Left colon (tissue), 2 donors: ENCODE results near the gene CDHR5. TPM values are rescaled to one million over a fixed set of nuclear protein-coding genes. Genes with fewer than 3 reads are reported as not detected.

ENCODE experiments used
- ATAC-seq: fragments of 200-7000 bp; cut with Tn5 transposase; one replicate; pipeline ENCODE4 v1.9.1; 2020; ENCODE audit warnings: mild to moderate bottlenecking, moderate library complexity
- DNase-seq, 2 donors: peaks; one replicate each; pipeline ENCODE4 v3.0.0-alpha.2; 2020
- intact Hi-C, 2 donors: fragments of 100-400 bp; cut with DNase I in 1 of 2; cut with micrococcal nuclease in 1 of 2; formaldehyde crosslinking; loops; one replicate each; pipeline versions ENCODE4 v1.11.2 to v1.14.0; 2022; cut with DNase I, micrococcal nuclease
- total RNA-seq, 2 donors: library from RNA; stranded (reverse); fragmentation: NEBNext Ultra II Directional; extraction: Animal tissue kit (Norgen Biotek cat#: 25700); gene quantifications; one replicate each; pipeline ENCODE4 v1.2.1, GENCODE V29; 2021
- donor health status: DM: no; HTN: no; CAD: no.
- donor health status: DM: yes; HTN: yes; CAD: no.

Gene CDHR5
- total RNA-seq, 2 donors from 2014 or later = 359 to 611 TPM

- DNase-seq (no peak), ATAC-seq (no peak)
- intact Hi-C loops = no loop called here
These were observed 26.6 kb downstream of the CDHR5 start for GRCh38 chr11:598005-598680.

- no peak for ATAC-seq
- intact Hi-C loops = no loop called here
- no peak for DNase-seq
These were observed 27.5 kb downstream of the CDHR5 start for GRCh38 chr11:597166-597725.

- intact Hi-C loops = no loop called here
- DNase-seq = no peak
- ATAC-seq = no peak
These were observed 28.4 kb downstream of the CDHR5 start for GRCh38 chr11:596374-596773.

GRCh38 chr11:595400-595799 is 29.4 kb downstream of the CDHR5 start:
- ATAC-seq (no peak), DNase-seq (no peak)
- intact Hi-C loops = no loop called here

GRCh38 chr11:593347-593746 is 31.4 kb downstream of the CDHR5 start:
- no peak for ATAC-seq
- no peak for DNase-seq
- intact Hi-C loops = no loop called here

- no peak for ATAC-seq
- no peak for DNase-seq
- intact Hi-C loops = no loop called here
These were observed 31.8 kb downstream of the CDHR5 start for GRCh38 chr11:592918-593317.

GRCh38 chr11:592501-592900 is 32.3 kb downstream of the CDHR5 start:
- ATAC-seq (no peak), DNase-seq (no peak)
- intact Hi-C loops = no loop called here

GRCh38 chr11:590997-591396 is 33.8 kb downstream of the CDHR5 start:
- intact Hi-C loops = no loop called here
- DNase-seq (no peak), ATAC-seq (no peak)

- intact Hi-C loops = no loop called here
- ATAC-seq (no peak), DNase-seq (no peak)
These were observed 35.0 kb downstream of the CDHR5 start for GRCh38 chr11:589798-590197.

GRCh38 chr11:587978-588380 is 36.8 kb downstream of the CDHR5 start:
- no peak for DNase-seq
- peak; percentile 56 for ATAC-seq
- intact Hi-C loops = no loop called here

- intact Hi-C loops = no loop called here
- ATAC-seq (no peak), DNase-seq (no peak)
These were observed 37.2 kb downstream of the CDHR5 start for GRCh38 chr11:587546-587945.

GRCh38 chr11:586376-587316 is 38.1 kb downstream of the CDHR5 start:
- DNase-seq = no peak
- intact Hi-C loops = no loop called here

GRCh38 chr11:584287-584686 is 40.5 kb downstream of the CDHR5 start:
- intact Hi-C loops = no loop called here
- DNase-seq (no peak), ATAC-seq (no peak)

More at GRCh38 chr11:586376-587316, 38.1 kb downstream of the CDHR5 start:
- ATAC-seq = no peak

GRCh38 chr11:581752-582151 is 43.0 kb downstream of the CDHR5 start:
- ATAC-seq (no peak), DNase-seq (no peak)
- intact Hi-C loops = no loop called here

GRCh38 chr11:581342-581741 is 43.4 kb downstream of the CDHR5 start:
- intact Hi-C loops = no loop called here
- ATAC-seq (no peak), DNase-seq (no peak)

- ATAC-seq = no peak
- intact Hi-C loops = no loop called here
- no peak for DNase-seq
These were observed 44.7 kb downstream of the CDHR5 start for GRCh38 chr11:579830-580601.

- no peak for ATAC-seq
- intact Hi-C loops = no loop called here
- no peak for DNase-seq
These were observed 46.3 kb downstream of the CDHR5 start for GRCh38 chr11:578276-579035.

- ATAC-seq = no peak
These were observed 47.2 kb downstream of the CDHR5 start for GRCh38 chr11:577611-577894.

More at GRCh38 chr11:577611-577894, 47.2 kb downstream of the CDHR5 start:
- no peak for DNase-seq
- intact Hi-C loops = no loop called here
